IMR-90 (cell line): ENCODE data around the gene AMBRA1. TPM values are rescaled to one million over a fixed set of nuclear protein-coding genes. Genes with fewer than 3 reads are reported as not detected.

ENCODE experiments used
- ATAC-seq: fragments of 200-7000 bp; cut with Tn5 transposase; 2 replicates; pipeline ENCODE4 v1.9.1; 2020; ENCODE audit warnings: low read depth, mild to moderate bottlenecking, moderate library complexity
- BruUV-seq: library from RNA; stranded (reverse); fragments of 400-500 nt; replicated peaks from 2 replicates; lab custom pipeline; 2021; lab: Mats Ljungman, UMichigan
- CTCF ChIA-PET: fragments of 300-600 bp; formaldehyde crosslinking; extraction: SDS; loops from one replicate; lab custom pipeline; 2021; ENCODE audit warnings: antibody characterized with exemption; lab: Yijun Ruan, JAX
- POLR2A ChIA-PET: fragments of 300-600 bp; sonication (Branson Sonifier 250); formaldehyde crosslinking; loops from one replicate; lab custom pipeline; 2022; ENCODE audit warnings: antibody characterized with exemption; ENCODE audit not compliant: unreplicated experiment; lab: Charles Lee
- DNase-seq: peaks from one replicate; pipeline ENCODE4 v3.0.0; 2013
- H2AFZ ChIP-seq: replicated peaks from 2 replicates; pipeline ENCODE3; 2013; ENCODE audit warnings: low read length, mild to moderate bottlenecking; ENCODE audit not compliant: poor library complexity
- H2AK5ac ChIP-seq: 2 replicates; pipeline ENCODE4 v1.6.1; 2013; ENCODE audit warnings: low read depth, low read length, inconsistent platforms
- H2AK9ac ChIP-seq: replicated peaks from 2 replicates; pipeline ENCODE3; 2013; ENCODE audit warnings: mild to moderate bottlenecking, low read depth, low read length, moderate library complexity; ENCODE audit not compliant: poor library complexity
- H2BK120ac ChIP-seq: 2 replicates; pipeline ENCODE4 v1.6.1; 2013; ENCODE audit warnings: low read depth, low read length, inconsistent platforms
- H2BK15ac ChIP-seq: 3 replicates; pipeline ENCODE4 v1.6.1; 2013; ENCODE audit warnings: low read depth, low read length, inconsistent platforms
- H2BK20ac ChIP-seq: 2 replicates; pipeline ENCODE4 v1.6.1; 2013; ENCODE audit warnings: low read depth, mild to moderate bottlenecking, inconsistent platforms, low read length, moderate library complexity
- H2BK5ac ChIP-seq: 2 replicates; pipeline ENCODE4 v1.6.1; 2013; ENCODE audit warnings: mild to moderate bottlenecking, low read depth, low read length, inconsistent platforms; ENCODE audit not compliant: poor library complexity, severe bottlenecking
- H3K14ac ChIP-seq: replicated peaks from 2 replicates; pipeline ENCODE4 v1.6.1; 2013; ENCODE audit warnings: low read depth, low read length, inconsistent platforms
- H3K18ac ChIP-seq: 2 replicates; pipeline ENCODE4 v1.6.1; 2013; ENCODE audit warnings: low read depth, low read length, control low read depth
- H3K23ac ChIP-seq: 2 replicates; pipeline ENCODE4 v1.6.1; 2013; ENCODE audit warnings: low read depth, low read length, inconsistent platforms
- H3K27ac ChIP-seq: 2 replicates; pipeline ENCODE4 v1.5.1; 2013; ENCODE audit warnings: mild to moderate bottlenecking, control low read depth, low read length; ENCODE audit not compliant: insufficient read depth
- H3K27me3 ChIP-seq: 2 replicates; pipeline ENCODE4 v1.6.1; 2013; ENCODE audit warnings: low read length; ENCODE audit not compliant: control insufficient read depth, insufficient read depth
- H3K36me3 ChIP-seq: 2 replicates; pipeline ENCODE4 v1.6.1; 2013; ENCODE audit warnings: low read length, mixed read lengths; ENCODE audit not compliant: control insufficient read depth, insufficient read depth
- H3K4ac ChIP-seq: 2 replicates; pipeline ENCODE4 v1.6.1; 2013; ENCODE audit warnings: low read depth, low read length, inconsistent platforms
- H3K4me1 ChIP-seq: 2 replicates; pipeline ENCODE4 v1.6.1; 2013; ENCODE audit warnings: low read length, mixed read lengths; ENCODE audit not compliant: control insufficient read depth, insufficient read depth
- H3K4me2 ChIP-seq: 2 replicates; pipeline ENCODE4 v1.6.1; 2013; ENCODE audit warnings: low read depth, mild to moderate bottlenecking, control low read depth, low read length, moderate library complexity
- H3K4me3 ChIP-seq: 2 replicates; pipeline ENCODE4 v1.5.1; 2013; ENCODE audit warnings: low read depth, mild to moderate bottlenecking, control low read depth, low read length, moderate library complexity; ENCODE audit not compliant: insufficient read depth
- H3K56ac ChIP-seq: 2 replicates; pipeline ENCODE4 v1.6.1; 2013; ENCODE audit warnings: low read length, inconsistent platforms; ENCODE audit not compliant: insufficient read depth; ENCODE audit errors: extremely low read depth
- H3K79me1 ChIP-seq, 2 experiments: 2 replicates each; pipeline ENCODE4 v1.6.1; 2013; ENCODE audit warnings: low read length in 2 of 2, inconsistent platforms in 1 of 2, low read depth in 1 of 2
- H3K9ac ChIP-seq: 2 replicates; pipeline ENCODE4 v1.6.1; 2013; ENCODE audit warnings: low read depth, low read length, control low read depth
- H3K9me1 ChIP-seq: 2 replicates; pipeline ENCODE4 v1.6.1; 2013; ENCODE audit warnings: low read length, inconsistent platforms; ENCODE audit not compliant: insufficient read depth
- H3K9me3 ChIP-seq: 2 replicates; pipeline ENCODE4 v1.6.1; 2013; ENCODE audit warnings: low read length; ENCODE audit not compliant: control insufficient read depth, insufficient read depth
- H4K20me1 ChIP-seq: 2 replicates; pipeline ENCODE4 v1.6.1; 2013; ENCODE audit warnings: low read length, inconsistent platforms; ENCODE audit not compliant: insufficient read depth
- H4K5ac ChIP-seq: 2 replicates; pipeline ENCODE4 v1.6.1; 2013; ENCODE audit warnings: mild to moderate bottlenecking, low read depth, low read length, control low read depth
- H4K8ac ChIP-seq, 2 experiments: 2 replicates each; pipeline ENCODE4 v1.6.1; 2013; ENCODE audit warnings: low read depth in 2 of 2, low read length in 2 of 2, control low read depth in 1 of 2, inconsistent platforms in 1 of 2
- H4K91ac ChIP-seq: 2 replicates; pipeline ENCODE4 v1.6.1; 2013; ENCODE audit warnings: low read depth, low read length, inconsistent platforms; ENCODE audit not compliant: insufficient read depth
- BHLHE40 ChIP-seq: fragments of 150-350 bp; IDR thresholded peaks from 2 replicates; pipeline ENCODE4 v1.6.1; 2016; ENCODE audit warnings: mild to moderate bottlenecking, low read depth, low read length
- CEBPB ChIP-seq: IDR thresholded peaks from 2 replicates; pipeline ENCODE4 v1.6.1; 2012; ENCODE audit warnings: low read depth, low read length, improper control_type of control experiment
- CHD1 ChIP-seq: IDR thresholded peaks from 2 replicates; pipeline ENCODE4 v1.6.1; 2012; ENCODE audit warnings: low read depth, low read length, improper control_type of control experiment
- ELK1 ChIP-seq: fragments of 150-350 bp; IDR thresholded peaks from 2 replicates; pipeline ENCODE4 v1.6.1; 2016; ENCODE audit warnings: low read depth, mild to moderate bottlenecking, low read length, moderate library complexity, borderline replicate concordance
- FOS ChIP-seq: fragments of 150-350 bp; IDR thresholded peaks from 2 replicates; pipeline ENCODE4 v1.6.1; 2016; ENCODE audit warnings: low read depth, low read length
- MAFK ChIP-seq: IDR thresholded peaks from 2 replicates; pipeline ENCODE4 v1.6.1; 2012; ENCODE audit warnings: low read depth, low read length, improper control_type of control experiment
- MAZ ChIP-seq: IDR thresholded peaks from 2 replicates; pipeline ENCODE4 v1.6.1; 2012; ENCODE audit warnings: low read depth, mild to moderate bottlenecking, low read length, improper control_type of control experiment, moderate library complexity, borderline replicate concordance
- MXI1 ChIP-seq: IDR thresholded peaks from 2 replicates; pipeline ENCODE4 v1.6.1; 2012; ENCODE audit warnings: low read depth, mild to moderate bottlenecking, low read length, moderate library complexity, borderline replicate concordance
- NFE2L2 ChIP-seq: fragments of 150-350 bp; IDR thresholded peaks from 2 replicates; pipeline ENCODE4 v1.6.1; 2016; ENCODE audit warnings: low read depth, mild to moderate bottlenecking, low read length
- POLR2A ChIP-seq: IDR thresholded peaks from 2 replicates; pipeline ENCODE4 v1.6.1; 2012; ENCODE audit warnings: mild to moderate bottlenecking, low read depth, low read length
- RAD21 ChIP-seq: IDR thresholded peaks from 2 replicates; pipeline ENCODE4 v1.6.1; 2012; ENCODE audit warnings: low read length, improper control_type of control experiment
- RCOR1 ChIP-seq: IDR thresholded peaks from 2 replicates; pipeline ENCODE4 v1.6.1; 2012; ENCODE audit warnings: mild to moderate bottlenecking, low read length, improper control_type of control experiment; ENCODE audit not compliant: insufficient replicate concordance
- RFX5 ChIP-seq: IDR thresholded peaks from 2 replicates; pipeline ENCODE4 v1.8.0; 2012; ENCODE audit warnings: low read depth, mild to moderate bottlenecking, low read length, moderate library complexity
- SMC3 ChIP-seq: fragments of 150-350 bp; IDR thresholded peaks from 2 replicates; pipeline ENCODE4 v1.6.1; 2016; ENCODE audit warnings: low read depth, mild to moderate bottlenecking, antibody characterized with exemption, low read length, moderate library complexity
- USF2 ChIP-seq: fragments of 150-350 bp; IDR thresholded peaks from 2 replicates; pipeline ENCODE4 v1.6.1; 2017; ENCODE audit warnings: mild to moderate bottlenecking, antibody characterized with exemption, low read length, low read depth
- WGBS, 2 experiments: methylation state at CpG; one replicate each; pipeline versions ENCODE4 v1.1.5 to v1.1.7; 2013; ENCODE audit warnings: missing lambda C conversion rate in 2 of 2; ENCODE audit not compliant: insufficient read length in 1 of 2; ENCODE audit errors: extremely low coverage in 2 of 2; 5-methylcytosine and 5-hydroxymethylcytosine counted together
- dilution Hi-C: fragments of 300-500 bp; cut with HindIII; formaldehyde crosslinking; loops from one replicate; pipeline ENCODE4 v1.14.3; 2018; ENCODE audit warnings: low sequenced_read_pairs; ENCODE audit not compliant: unreplicated experiment
- in situ Hi-C: fragments of 300-500 bp; cut with MboI; formaldehyde crosslinking; loops from 3 replicates; pipeline ENCODE4 v1.14.3; 2019; ENCODE audit warnings: low sequenced_read_pairs, inconsistent platforms, mixed read lengths
- intact Hi-C: fragments of 100-400 bp; cut with micrococcal nuclease; formaldehyde crosslinking; loops from 2 replicates; pipeline ENCODE4 v1.10.0; 2022
- polyA plus RNA-seq, 3 experiments: library from polyadenylated mRNA; depleted of rRNA; stranded (reverse); fragments of >200 nt; gene quantifications; 2 replicates each; pipeline ENCODE4 v1.2.3, GENCODE V29; 2012; ENCODE audit warnings: low replicate concordance in 1 of 3
- total RNA-seq: library from RNA; depleted of rRNA; stranded (reverse); fragments of >200 nt; gene quantifications from 2 replicates; pipeline ENCODE4 v1.2.3, GENCODE V29; 2012
- TF ChIP-seq, protein P1 (sequence below): conservative IDR thresholded peaks from 2 replicates; pipeline ENCODE4 v1.5.1; 2012; ENCODE audit warnings: mild to moderate bottlenecking, low read depth, low read length, improper control_type of control experiment

AMBRA1 gene
- total and polyA plus RNA-seq, 2 of the 4 experiments (the other 2 are of a cell fraction), result 9.4 to 18.3 TPM

GRCh38 chr11:46452918-46453517 is 140.8 kb downstream of the AMBRA1 start:
- dilution Hi-C loops, result no loop called here
- POLR2A ChIA-PET, result no interaction called here
- in situ Hi-C loops, result no loop called here

More at GRCh38 chr11:46452918-46453517, 140.8 kb downstream of the AMBRA1 start:
- DNase-seq (no peak), ATAC-seq (peak; percentile 57)
- no peak overlapping the region for H3K18ac ChIP-seq
- CTCF ChIA-PET, result no interaction called here
- no peaks in the 10 kb centered on the region for H3K27me3 ChIP-seq
- H3K79me1 ChIP-seq, result peaks cover 20 to 38% of the 10 kb centered on the region in 2 experiments
- TF ChIP-seq POLR2A (no peak), SMC3 (no peak), CEBPB (no peak), MAFK (no peak), BHLHE40 (no peak), NFE2L2 (no peak), USF2 (no peak), ELK1 (no peak), MXI1 (no peak), MAZ (no peak), CHD1 (no peak), RCOR1 (no peak), FOS (no peak), RAD21 (no peak), RFX5 (no peak)
- TF ChIP-seq, protein P1, sequence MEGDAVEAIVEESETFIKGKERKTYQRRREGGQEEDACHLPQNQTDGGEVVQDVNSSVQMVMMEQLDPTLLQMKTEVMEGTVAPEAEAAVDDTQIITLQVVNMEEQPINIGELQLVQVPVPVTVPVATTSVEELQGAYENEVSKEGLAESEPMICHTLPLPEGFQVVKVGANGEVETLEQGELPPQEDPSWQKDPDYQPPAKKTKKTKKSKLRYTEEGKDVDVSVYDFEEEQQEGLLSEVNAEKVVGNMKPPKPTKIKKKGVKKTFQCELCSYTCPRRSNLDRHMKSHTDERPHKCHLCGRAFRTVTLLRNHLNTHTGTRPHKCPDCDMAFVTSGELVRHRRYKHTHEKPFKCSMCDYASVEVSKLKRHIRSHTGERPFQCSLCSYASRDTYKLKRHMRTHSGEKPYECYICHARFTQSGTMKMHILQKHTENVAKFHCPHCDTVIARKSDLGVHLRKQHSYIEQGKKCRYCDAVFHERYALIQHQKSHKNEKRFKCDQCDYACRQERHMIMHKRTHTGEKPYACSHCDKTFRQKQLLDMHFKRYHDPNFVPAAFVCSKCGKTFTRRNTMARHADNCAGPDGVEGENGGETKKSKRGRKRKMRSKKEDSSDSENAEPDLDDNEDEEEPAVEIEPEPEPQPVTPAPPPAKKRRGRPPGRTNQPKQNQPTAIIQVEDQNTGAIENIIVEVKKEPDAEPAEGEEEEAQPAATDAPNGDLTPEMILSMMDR, result no peak
- H3K23ac ChIP-seq, result no peak overlapping the region
- H2AFZ ChIP-seq, result no peak overlapping the region
- no peak overlapping the region for H3K27ac ChIP-seq
- intact Hi-C loops, result no loop called here
- no peaks in the 10 kb centered on the region for H3K9me3 ChIP-seq
- H2BK120ac ChIP-seq, result no peak overlapping the region
- H3K9me1 ChIP-seq, result peaks cover 4% of the 10 kb centered on the region; the same call in 1 of the 2 replicates
- H4K5ac ChIP-seq, result no peak overlapping the region
- peaks cover 2% of the 10 kb centered on the region; the same call in 1 of the 2 replicates for H3K4me1 ChIP-seq
- H4K8ac ChIP-seq, result no peak overlapping the region
- H4K91ac ChIP-seq, result no peak overlapping the region
- no peak overlapping the region for H3K4me3 ChIP-seq
- no peak overlapping the region for H2AK9ac ChIP-seq
- no peak overlapping the region for H2AK5ac ChIP-seq
- H3K9ac ChIP-seq, result no peak overlapping the region
- H2BK20ac ChIP-seq, result no peak overlapping the region
- no peak overlapping the region for H2BK15ac ChIP-seq
- WGBS, 2 experiments, result no CpG with 5 or more reads among the region's 4 CpGs
- H3K14ac ChIP-seq, result no peak overlapping the region
- no peak overlapping the region for H3K4me2 ChIP-seq
- no peak overlapping the region for H3K56ac ChIP-seq
- H4K20me1 ChIP-seq, result peaks cover 14% of the 10 kb centered on the region; the same call in 1 of the 2 replicates
- no peaks in the 10 kb centered on the region; the same call in 1 of the 2 replicates for H3K36me3 ChIP-seq
- H3K4ac ChIP-seq, result no peak overlapping the region
- no TSS peak for BruUV-seq
- H2BK5ac ChIP-seq, result no peak overlapping the region
